NCI-H2171 treated with DMSO at 0.1 percent for 48 hours (cell line): ENCODE measurements around the gene OR2V1.
"Not testable (repeated sequence)": the region's sequence is repeated elsewhere in the genome, so short reads cannot be mapped to it uniquely, and the experiment has no call there.

Experiments used
- DNase-seq: peaks from one replicate; lab custom pipeline; 2025; lab: John Stamatoyannopoulos, UW

OR2V1 gene

GRCh38 chr5:181101930-181102674 lies 28.9 kb downstream of the OR2V1 start:
- DNase-seq: not testable (repeated sequence)

DNA sequence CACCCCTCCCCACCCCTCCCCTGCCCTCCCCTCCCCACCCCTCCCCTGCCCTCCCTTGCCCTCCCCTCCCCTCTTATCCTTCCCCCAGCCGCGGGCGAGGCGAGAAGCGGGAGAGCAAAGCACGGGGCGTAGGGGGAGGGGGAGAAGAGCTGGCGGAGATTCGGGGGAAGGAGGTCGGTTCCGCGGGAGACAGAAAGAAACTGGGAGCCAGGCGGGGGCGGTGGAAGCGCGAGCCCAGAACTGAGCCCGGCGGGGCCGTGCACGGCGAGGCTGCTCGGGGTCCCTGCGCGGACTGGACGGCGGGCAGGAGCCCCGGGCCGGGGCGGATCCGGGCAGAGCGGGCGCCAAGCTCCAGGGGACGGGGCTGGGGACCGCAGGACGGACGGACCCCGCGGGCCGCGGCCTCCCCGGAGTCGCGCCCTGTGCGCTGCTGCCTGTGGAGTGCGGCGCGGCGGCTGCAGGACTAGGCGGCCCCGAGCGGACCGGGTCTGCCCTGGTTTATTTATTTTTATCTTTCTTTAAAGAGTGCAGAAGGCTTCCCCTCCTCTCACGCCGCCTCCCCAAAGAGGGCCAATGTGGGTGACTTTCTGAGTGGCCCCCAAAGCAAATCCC lies 29.8 kb downstream of the OR2V1 start:
- DNase-seq: not testable (repeated sequence)

GRCh38 chr5:181100121-181100875 lies 30.7 kb downstream of the OR2V1 start:
- no peak for DNase-seq

DNA sequence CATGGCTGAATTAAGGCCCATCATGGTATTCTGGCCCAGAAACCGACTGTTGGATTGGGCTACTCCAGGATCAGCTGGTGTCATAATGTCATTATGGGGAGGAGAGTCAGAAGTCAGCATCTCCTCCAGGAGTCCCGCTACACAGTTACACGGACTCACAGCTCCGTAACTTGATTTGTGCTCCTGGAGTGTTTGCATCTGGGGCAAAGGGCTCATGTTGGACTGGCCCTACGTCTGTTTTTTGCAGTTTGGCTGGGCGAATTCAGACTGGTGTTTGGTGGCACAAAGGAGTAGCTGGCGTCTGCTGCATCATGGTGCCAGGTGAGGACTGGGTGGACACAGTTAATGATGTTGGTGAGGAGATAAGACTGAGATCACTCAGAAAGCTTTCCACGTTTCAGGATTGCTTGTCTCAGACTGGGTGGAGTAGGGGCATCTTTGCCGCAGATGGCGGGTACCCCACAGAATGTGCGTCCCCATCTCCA lies 31.3 kb downstream of the OR2V1 start:
- DNase-seq: no peak

- DNase-seq: peak; percentile 16
These were observed 32.0 kb downstream of the OR2V1 start for GRCh38 chr5:181098762-181099601.

DNA sequence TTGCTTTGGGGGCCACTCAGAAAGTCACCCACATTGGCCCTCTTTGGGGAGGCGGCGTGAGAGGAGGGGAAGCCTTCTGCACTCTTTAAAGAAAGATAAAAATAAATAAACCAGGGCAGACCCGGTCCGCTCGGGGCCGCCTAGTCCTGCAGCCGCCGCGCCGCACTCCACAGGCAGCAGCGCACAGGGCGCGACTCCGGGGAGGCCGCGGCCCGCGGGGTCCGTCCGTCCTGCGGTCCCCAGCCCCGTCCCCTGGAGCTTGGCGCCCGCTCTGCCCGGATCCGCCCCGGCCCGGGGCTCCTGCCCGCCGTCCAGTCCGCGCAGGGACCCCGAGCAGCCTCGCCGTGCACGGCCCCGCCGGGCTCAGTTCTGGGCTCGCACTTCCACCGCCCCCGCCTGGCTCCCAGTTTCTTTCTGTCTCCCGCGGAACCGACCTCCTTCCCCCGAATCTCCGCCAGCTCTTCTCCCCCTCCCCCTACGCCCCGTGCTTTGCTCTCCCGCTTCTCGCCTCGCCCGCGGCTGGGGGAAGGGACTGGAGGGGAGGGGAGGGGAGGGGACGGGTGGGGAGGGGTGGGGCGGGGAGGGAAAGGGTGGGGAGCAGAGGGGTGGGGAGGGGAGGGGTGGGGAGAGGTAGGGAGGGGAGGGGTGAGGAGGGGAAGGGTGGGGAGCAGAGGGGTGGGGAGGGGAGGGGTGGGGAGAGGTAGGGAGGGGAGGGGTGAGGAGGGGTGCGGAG lies 33.0 kb downstream of the OR2V1 start:
- not testable (repeated sequence) for DNase-seq

GRCh38 chr5:181097383-181097753 lies 33.6 kb downstream of the OR2V1 start:
- DNase-seq: not testable (repeated sequence)

- not testable (repeated sequence) for DNase-seq
These were observed 34.1 kb downstream of the OR2V1 start for GRCh38 chr5:181096721-181097382.

DNA sequence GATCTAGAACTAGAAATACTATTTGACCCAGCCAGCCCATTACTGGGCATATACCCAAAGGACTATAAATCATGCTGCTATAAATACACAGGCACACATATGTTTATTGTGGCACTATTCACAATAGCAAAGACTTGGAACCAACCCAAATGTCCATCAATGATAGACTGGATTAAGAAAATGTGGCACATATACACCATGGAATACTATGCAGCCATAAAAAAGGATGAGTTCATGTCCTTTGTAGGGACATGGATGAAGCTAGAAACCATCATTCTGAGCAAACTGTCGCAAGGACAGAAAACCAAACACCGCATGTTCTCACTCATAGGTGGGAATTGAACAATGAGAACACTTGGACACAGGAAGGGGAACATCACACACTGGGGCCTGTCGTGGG lies 35.8 kb downstream of the OR2V1 start:
- DNase-seq: not testable (repeated sequence)

GRCh38 chr5:181092428-181092827 lies 38.5 kb downstream of the OR2V1 start:
- DNase-seq: no peak

- DNase-seq: no peak
These were observed 42.7 kb downstream of the OR2V1 start for GRCh38 chr5:181088289-181088688.

DNA sequence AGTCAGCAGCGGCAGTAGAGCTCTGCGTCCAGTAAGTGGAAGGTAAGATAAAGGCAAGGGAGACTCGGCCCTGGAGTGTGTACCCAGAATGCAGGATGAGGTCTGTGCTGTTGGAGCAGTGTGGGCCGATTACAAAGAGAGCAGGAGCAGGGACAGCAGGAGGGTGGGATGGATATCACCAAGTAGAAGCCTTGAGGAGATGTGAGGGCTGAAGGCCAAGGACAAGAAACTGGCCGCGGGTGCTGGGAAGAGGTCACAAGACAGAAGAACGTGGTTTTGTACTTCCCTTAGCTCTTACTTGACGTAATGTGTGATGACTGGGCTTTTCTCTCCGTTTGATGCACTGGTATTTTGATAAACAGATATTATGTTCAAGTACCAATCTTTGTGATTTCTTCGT lies 43.7 kb downstream of the OR2V1 start:
- DNase-seq: no peak

DNA sequence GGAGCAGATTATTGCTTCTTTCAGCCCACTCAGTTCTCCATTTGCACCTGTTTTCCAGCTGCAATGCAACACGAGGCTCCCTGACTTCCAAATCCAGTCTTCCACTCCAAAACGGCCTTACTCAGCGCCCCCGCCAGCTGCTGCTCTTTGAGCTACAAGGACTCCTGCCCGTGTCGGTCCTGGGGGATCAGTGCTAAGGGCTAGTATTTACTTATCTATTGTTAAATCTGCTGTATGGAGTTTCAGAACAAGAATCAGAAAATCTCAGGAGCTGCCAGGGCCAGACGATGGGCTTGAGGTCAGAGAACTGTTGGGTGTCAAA lies 44.1 kb downstream of the OR2V1 start:
- no peak for DNase-seq

GRCh38 chr5:181086026-181086883 lies 44.7 kb downstream of the OR2V1 start:
- no peak for DNase-seq

DNA sequence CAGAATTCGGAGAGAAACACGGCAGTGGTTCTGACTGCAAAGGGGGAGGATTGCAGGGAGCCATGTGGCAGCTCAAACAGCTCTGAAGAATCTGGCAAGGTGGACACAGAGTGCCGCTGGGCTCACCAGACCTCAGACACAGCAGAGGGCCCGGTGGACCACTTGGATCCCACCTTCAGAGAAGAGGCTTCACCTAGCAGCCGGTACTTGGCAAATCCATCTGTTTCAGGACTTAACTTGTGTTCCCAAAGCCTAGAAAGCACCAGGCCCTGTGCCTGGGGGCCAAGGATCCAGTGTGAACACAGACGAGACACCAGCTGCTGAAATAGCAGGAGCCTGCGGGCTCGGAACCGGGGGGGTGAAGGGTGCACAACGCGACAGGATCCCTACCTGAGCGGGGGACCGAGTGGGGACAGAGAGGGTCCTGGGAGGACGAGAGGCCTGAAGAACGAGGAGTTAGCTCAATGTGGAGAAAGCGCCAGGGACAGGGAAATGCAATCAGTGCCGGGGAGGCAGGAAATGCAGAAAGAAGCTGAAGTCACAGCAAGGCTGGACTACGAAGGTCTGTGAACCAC lies 46.3 kb downstream of the OR2V1 start:
- DNase-seq: no peak

- no peak for DNase-seq
These were observed 49.0 kb downstream of the OR2V1 start for GRCh38 chr5:181081989-181082388.

DNA sequence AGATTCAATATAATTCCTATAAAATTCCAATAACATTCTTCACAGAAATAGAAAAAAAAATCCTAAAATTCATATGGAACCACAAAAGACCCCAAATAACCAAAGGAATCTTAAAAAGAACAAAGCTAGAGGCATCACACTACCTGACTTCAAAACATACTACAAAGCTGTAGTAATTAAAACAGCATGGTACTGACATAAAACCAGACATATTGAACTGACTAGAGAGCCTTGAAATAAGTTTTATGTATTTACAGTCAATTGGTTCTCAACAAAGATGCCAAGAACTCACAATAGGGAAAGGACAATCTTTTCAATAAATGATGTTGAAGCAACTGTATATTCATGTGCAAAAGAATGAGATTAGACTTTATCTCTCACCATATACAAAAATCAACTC lies 54.0 kb downstream of the OR2V1 start:
- no peak for DNase-seq
